HepG2 (cell line): ENCODE measurements around the gene EVC. TPM values are rescaled to one million over a fixed set of nuclear protein-coding genes. Genes with fewer than 3 reads are reported as not detected.
A peak's percentile ranks its signal among the peaks of the same experiment; 100 is the strongest.

ENCODE experiments used
- ATM ChIP-seq: fragments of 450-650 bp; IDR thresholded peaks from 2 replicates; pipeline ENCODE4 v1.7.1; 2017; ENCODE audit warnings: mild to moderate bottlenecking, borderline replicate concordance
- BHLHE40 ChIP-seq: IDR thresholded peaks from 2 replicates; pipeline ENCODE4 v1.6.1; 2011; ENCODE audit warnings: low read length, improper control_type of control experiment
- BRCA1 ChIP-seq: sonication (generic); formaldehyde crosslinking; IDR thresholded peaks from 2 replicates; pipeline ENCODE4 v1.4.0; 2020; ENCODE audit warnings: missing genetic modification reagents
- E2F2 ChIP-seq: sonication (generic); formaldehyde crosslinking; IDR thresholded peaks from 2 replicates; pipeline ENCODE4 v1.4.0; 2020; ENCODE audit warnings: missing genetic modification reagents, borderline replicate concordance
- ETV6 ChIP-seq: sonication (generic); formaldehyde crosslinking; conservative IDR thresholded peaks from 2 replicates; pipeline ENCODE4 v1.4.0; 2020; ENCODE audit warnings: missing genetic modification reagents
- GZF1 ChIP-seq: sonication (generic); formaldehyde crosslinking; IDR thresholded peaks from 2 replicates; pipeline ENCODE4 v1.5.1; 2020; ENCODE audit warnings: mild to moderate bottlenecking, missing genetic modification reagents
- HMG20A ChIP-seq: IDR thresholded peaks from 2 replicates; pipeline ENCODE4 v1.6.1; 2016; ENCODE audit warnings: borderline replicate concordance
- KAT2B ChIP-seq: fragments of 150-350 bp; IDR thresholded peaks from 2 replicates; pipeline ENCODE4 v1.6.1; 2014; ENCODE audit warnings: low read depth, low read length, borderline replicate concordance
- KMT2A ChIP-seq: sonication (generic); formaldehyde crosslinking; IDR thresholded peaks from 2 replicates; pipeline ENCODE4 v1.4.0; 2020; ENCODE audit warnings: missing genetic modification reagents
- NFE2 ChIP-seq: sonication (generic); formaldehyde crosslinking; IDR thresholded peaks from 2 replicates; pipeline ENCODE4 v1.4.0; 2020; ENCODE audit warnings: missing genetic modification reagents
- PRDM4 ChIP-seq: sonication (generic); formaldehyde crosslinking; IDR thresholded peaks from 2 replicates; pipeline ENCODE4 v1.9.0; 2021; ENCODE audit warnings: missing genetic modification reagents, borderline replicate concordance
- STAT5B ChIP-seq: sonication (generic); formaldehyde crosslinking; IDR thresholded peaks from 2 replicates; pipeline ENCODE4 v1.4.0; 2020; ENCODE audit warnings: missing genetic modification reagents
- TCF7L2 ChIP-seq: IDR thresholded peaks from 2 replicates; pipeline ENCODE4 v1.6.1; 2011; ENCODE audit warnings: mild to moderate bottlenecking, low read depth, low read length, moderate library complexity
- ZKSCAN8 ChIP-seq: IDR thresholded peaks from 2 replicates; pipeline ENCODE4 v1.6.1; 2016; ENCODE audit warnings: borderline replicate concordance, missing genetic modification reagents, missing compliant biosample characterization
- ZNF446 ChIP-seq: sonication (generic); formaldehyde crosslinking; IDR thresholded peaks from 2 replicates; pipeline ENCODE4 v1.5.0; 2020; ENCODE audit warnings: mild to moderate bottlenecking, missing genetic modification reagents
- ZNF589 ChIP-seq: sonication (generic); formaldehyde crosslinking; conservative IDR thresholded peaks from 2 replicates; pipeline ENCODE4 v1.8.0; 2022; ENCODE audit warnings: mild to moderate bottlenecking, moderate library complexity, missing genetic modification reagents
- ZNF790 ChIP-seq: sonication (generic); formaldehyde crosslinking; IDR thresholded peaks from 2 replicates; pipeline ENCODE4 v1.8.0; 2022; ENCODE audit warnings: missing genetic modification reagents, mild to moderate bottlenecking, borderline replicate concordance
- ZSCAN12 ChIP-seq: sonication (generic); formaldehyde crosslinking; IDR thresholded peaks from 2 replicates; pipeline ENCODE4 v1.9.0; 2021; ENCODE audit warnings: mild to moderate bottlenecking, missing genetic modification reagents
- polyA plus RNA-seq, 8 experiments: library from polyadenylated mRNA; depleted of rRNA in 3 of 8; stranded (reverse) in 7 of 8; unstranded in 1 of 8; fragments of >200 nt; fragmentation: Illumina TruSeq in 4 of 8; extraction: Trizol in 4 of 8; gene quantifications; 2 replicates each; pipeline versions ENCODE4 v1.2.1 to v1.2.3, GENCODE V29; 2011 to 2016; ENCODE audit warnings: low read depth in 4 of 8, missing spikeins in 1 of 8, mixed read lengths in 1 of 8; ENCODE audit not compliant: insufficient read depth in 1 of 8
- total RNA-seq, 5 experiments: library from RNA; depleted of rRNA; stranded (reverse); fragments of >200 nt; fragmentation: Illumina TruSeq; extraction: Trizol; gene quantifications; 2 replicates each; pipeline ENCODE4 v1.2.3, GENCODE V29; 2016; ENCODE audit warnings: low read depth in 1 of 5
- TF ChIP-seq, protein P1 (sequence below), 2 experiments: sonication (generic) in 1 of 2; formaldehyde crosslinking in 1 of 2; IDR thresholded peaks; 2 replicates each; pipeline versions ENCODE4 v1.4.0 to v1.6.1; 2018 to 2020; ENCODE audit warnings: missing genetic modification reagents in 2 of 2, borderline replicate concordance in 1 of 2, low read depth in 1 of 2, mild to moderate bottlenecking in 1 of 2, missing biosample characterization in 1 of 2
- TF ChIP-seq, protein P2 (sequence below): IDR thresholded peaks from 2 replicates; pipeline ENCODE4 v1.6.1; 2016; ENCODE audit warnings: missing biosample characterization, missing genetic modification reagents, low read depth

The EVC gene
- total and polyA plus RNA-seq, 2 of the 13 experiments (the other 11 are each of a cell fraction or from before 2014, with no cell fraction given) = 3.1 to 4.9 TPM

DNA sequence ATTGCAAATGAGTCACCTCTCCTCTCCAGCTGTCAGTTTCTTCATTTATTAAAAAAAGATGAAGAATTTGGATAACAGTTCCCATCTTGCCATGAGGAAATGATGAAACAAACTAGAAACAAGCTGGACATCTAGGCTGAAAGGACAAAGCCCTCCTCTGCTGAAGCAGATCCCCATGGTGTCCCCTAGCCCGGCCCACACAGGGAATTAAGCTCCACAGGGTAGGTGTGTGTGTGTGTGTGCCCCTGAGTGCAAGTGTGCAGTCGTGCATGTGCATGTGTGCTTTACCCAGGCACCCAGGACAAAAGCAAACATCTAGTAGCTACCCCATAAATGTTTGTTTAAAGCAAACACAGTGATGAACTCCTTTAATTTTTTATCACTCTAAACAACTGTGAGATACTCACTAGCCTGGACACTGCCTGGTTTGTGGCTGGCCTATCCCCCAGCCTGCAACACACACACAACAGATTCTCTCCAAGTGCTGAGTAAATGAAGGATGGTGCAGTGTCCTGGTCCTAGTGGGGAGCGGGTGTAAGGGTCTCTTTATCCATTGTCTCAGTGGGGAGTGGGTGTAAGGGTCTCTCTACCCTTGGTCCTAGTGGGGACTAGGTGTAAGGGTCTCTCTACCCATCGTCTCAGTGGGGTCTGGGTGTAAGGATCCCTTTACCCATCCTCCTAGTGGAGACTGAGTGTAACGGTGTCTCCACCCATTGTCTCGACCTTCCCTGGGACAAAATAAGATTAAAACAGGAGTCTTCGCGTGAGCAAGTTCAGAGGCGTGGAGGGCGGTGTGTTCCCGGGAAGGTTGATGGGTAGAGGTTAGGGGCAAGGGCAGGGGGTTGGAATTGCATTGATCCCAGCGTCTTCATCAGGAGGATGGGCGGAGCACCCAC, 688 bp upstream of the EVC start (continued):
- TF ChIP-seq KAT2B (no peak), E2F2 (CRISPR knock-in tag) (no peak), ZNF446 (no peak), ATM (no peak), STAT5B (CRISPR knock-in tag) (no peak), BHLHE40 (peak; percentile 77), ETV6 (CRISPR knock-in tag) (no peak), GZF1 (no peak), ZSCAN12 (CRISPR knock-in tag) (no peak), KMT2A (CRISPR knock-in tag) (no peak), PRDM4 (no peak), BRCA1 (CRISPR knock-in tag) (no peak), ZNF790 (no peak), ZKSCAN8 (CRISPR knock-in tag) (no peak), TCF7L2 (no peak), ZNF589 (CRISPR knock-in tag) (no peak), NFE2 (CRISPR knock-in tag) (no peak), HMG20A (CRISPR knock-in tag) (no peak)
- TF ChIP-seq, protein P1, sequence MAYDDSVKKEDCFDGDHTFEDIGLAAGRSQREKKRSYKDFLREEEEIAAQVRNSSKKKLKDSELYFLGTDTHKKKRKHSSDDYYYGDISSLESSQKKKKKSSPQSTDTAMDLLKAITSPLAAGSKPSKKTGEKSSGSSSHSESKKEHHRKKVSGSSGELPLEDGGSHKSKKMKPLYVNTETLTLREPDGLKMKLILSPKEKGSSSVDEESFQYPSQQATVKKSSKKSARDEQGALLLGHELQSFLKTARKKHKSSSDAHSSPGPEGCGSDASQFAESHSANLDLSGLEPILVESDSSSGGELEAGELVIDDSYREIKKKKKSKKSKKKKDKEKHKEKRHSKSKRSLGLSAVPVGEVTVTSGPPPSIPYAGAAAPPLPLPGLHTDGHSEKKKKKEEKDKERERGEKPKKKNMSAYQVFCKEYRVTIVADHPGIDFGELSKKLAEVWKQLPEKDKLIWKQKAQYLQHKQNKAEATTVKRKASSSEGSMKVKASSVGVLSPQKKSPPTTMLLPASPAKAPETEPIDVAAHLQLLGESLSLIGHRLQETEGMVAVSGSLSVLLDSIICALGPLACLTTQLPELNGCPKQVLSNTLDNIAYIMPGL (CRISPR knock-in tag; IDR thresholded peaks at IDR 0.05; ENCODE audit: borderline replicate concordance in 1 of 2, low read depth in 1 of 2) = peak in 1 of 2 experiments; percentile 51; a peak in 1 of 4 replicates
- TF ChIP-seq, protein P2, sequence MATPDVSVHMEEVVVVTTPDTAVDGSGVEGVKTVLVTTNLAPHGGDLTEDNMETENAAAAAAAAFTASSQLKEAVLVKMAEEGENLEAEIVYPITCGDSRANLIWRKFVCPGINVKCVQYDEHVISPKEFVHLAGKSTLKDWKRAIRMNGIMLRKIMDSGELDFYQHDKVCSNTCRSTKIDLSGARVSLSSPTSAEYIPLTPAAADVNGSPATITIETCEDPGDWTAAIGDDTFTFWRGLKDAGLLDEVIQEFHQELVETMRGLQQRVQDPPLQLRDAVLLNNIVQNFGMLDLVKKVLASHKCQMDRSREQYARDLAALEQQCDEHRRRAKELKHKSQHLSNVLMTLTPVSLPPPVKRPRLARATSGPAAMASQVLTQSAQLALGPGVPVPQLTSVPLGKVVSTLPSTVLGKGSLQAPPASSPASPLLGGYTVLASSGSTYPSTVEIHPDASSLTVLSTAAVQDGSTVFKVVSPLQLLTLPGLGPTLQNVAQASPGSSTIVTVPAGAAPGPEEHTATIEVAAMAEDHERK (CRISPR knock-in tag) = no peak
